Immature natural killer cell (primary cell): ENCODE results near the gene GRK2. TPM values are rescaled to one million over a fixed set of nuclear protein-coding genes. Genes with fewer than 3 reads are reported as not detected.
A peak's percentile ranks its signal among the peaks of the same experiment; 100 is the strongest.

Experiments
- DNase-seq, 3 donors: peaks; one replicate each; pipeline ENCODE4 v3.0.0; 2022; ENCODE audit warnings: mixed read lengths in 1 of 3
- H3K27ac Mint-ChIP-seq, 6 donors: one replicate each; pipeline ENCODE4 v1.8.0; 2020; ENCODE audit warnings: mixed read lengths in 6 of 6, mild to moderate bottlenecking in 5 of 6, inconsistent platforms in 4 of 6, moderate library complexity in 3 of 6
- H3K27me3 Mint-ChIP-seq, 3 donors: one replicate each; pipeline ENCODE4 v1.8.0; 2020 to 2021; ENCODE audit warnings: low read depth in 3 of 3, mild to moderate bottlenecking in 3 of 3, mixed read lengths in 3 of 3, moderate library complexity in 3 of 3, inconsistent platforms in 1 of 3
- H3K36me3 Mint-ChIP-seq, 3 donors: one replicate each; pipeline ENCODE4 v1.8.0; 2020; ENCODE audit warnings: mixed read lengths in 3 of 3, inconsistent platforms in 2 of 3, mild to moderate bottlenecking in 2 of 3
- H3K4me1 Mint-ChIP-seq, 2 donors: one replicate each; pipeline ENCODE4 v1.8.0; 2020; ENCODE audit warnings: inconsistent platforms in 2 of 2, mild to moderate bottlenecking in 2 of 2, mixed read lengths in 2 of 2, moderate library complexity in 1 of 2
- H3K4me3 Mint-ChIP-seq, 5 donors: one replicate each; pipeline ENCODE4 v1.8.0; 2020; ENCODE audit warnings: mild to moderate bottlenecking in 5 of 5, mixed read lengths in 5 of 5, inconsistent platforms in 3 of 5, moderate library complexity in 3 of 5
- H3K9me3 Mint-ChIP-seq, 6 donors: one replicate each; pipeline ENCODE4 v1.8.0; 2020; ENCODE audit warnings: mild to moderate bottlenecking in 6 of 6, mixed read lengths in 6 of 6, inconsistent platforms in 4 of 6, moderate library complexity in 3 of 6
- polyA plus RNA-seq, 3 donors: library from polyadenylated mRNA; unstranded; fragments of 300-500 nt; fragmentation: Illumina TruSeq; gene quantifications; one replicate each; pipeline ENCODE4 v1.2.3, GENCODE V29; 2021

GRK2 gene
- polyA plus RNA-seq, 3 donors from 2014 or later: 15.2 to 25.9 (median 22.9) TPM

- H3K4me1 Mint-ChIP-seq: peaks cover 41 to 50% of the 10 kb centered on the region in 2 donors
- no peak for DNase-seq
- H3K36me3 Mint-ChIP-seq: peaks cover 15 to 25% (median 24%) of the 10 kb centered on the region in 3 donors
- H3K9me3 Mint-ChIP-seq: peaks cover 0 to 12% (median 7%) of the 10 kb centered on the region in 6 donors
- H3K27ac Mint-ChIP-seq: peak overlapping the region; percentile 69 to 90 (median 88)
- H3K27me3 Mint-ChIP-seq: peaks cover 15 to 33% (median 15%) of the 10 kb centered on the region in 3 donors
- H3K4me3 Mint-ChIP-seq: peak overlapping the region; percentile 24 to 51 (median 35)
These were observed 26.4 kb downstream of the GRK2 start for GRCh38 chr11:67292671-67293070.

GRCh38 chr11:67293090-67293489 lies 26.8 kb downstream of the GRK2 start:
- Mint-ChIP-seq H3K27me3 (peaks cover 11 to 29% (median 11%) of the 10 kb centered on the region in 3 donors), H3K27ac (peak overlapping the region; percentile 69 to 90 (median 88)), H3K4me3 (peak overlapping the region in 4 of 5 donors; percentile 24 to 49 (median 32)), H3K36me3 (peaks cover 15 to 25% (median 24%) of the 10 kb centered on the region in 3 donors), H3K9me3 (peaks cover 0 to 12% (median 7%) of the 10 kb centered on the region in 6 donors), H3K4me1 (peaks cover 38 to 46% of the 10 kb centered on the region in 2 donors)
- peak; percentile 46 to 72 (median 49) for DNase-seq

- Mint-ChIP-seq H3K27ac (peak overlapping the region in 2 of 6 donors; percentile 16 to 37), H3K9me3 (peaks cover 0 to 12% (median 7%) of the 10 kb centered on the region in 6 donors), H3K27me3 (peaks cover 0 to 10% (median 0%) of the 10 kb centered on the region in 3 donors), H3K36me3 (peaks cover 20 to 31% (median 31%) of the 10 kb centered on the region in 3 donors), H3K4me3 (no peak overlapping the region), H3K4me1 (peaks cover 38 to 44% of the 10 kb centered on the region in 2 donors)
- DNase-seq: no peak
These were observed 29.6 kb downstream of the GRK2 start for GRCh38 chr11:67295846-67296245.

GRCh38 chr11:67298786-67299185 lies 32.5 kb downstream of the GRK2 start:
- Mint-ChIP-seq H3K36me3 (peaks cover 20 to 29% (median 22%) of the 10 kb centered on the region in 3 donors), H3K27me3 (peaks cover 0 to 3% (median 0%) of the 10 kb centered on the region in 3 donors), H3K4me3 (no peak overlapping the region), H3K27ac (peak overlapping the region in 5 of 6 donors; percentile 3 to 66 (median 40)), H3K4me1 (peaks cover 24 to 27% of the 10 kb centered on the region in 2 donors), H3K9me3 (peaks cover 0 to 12% (median 7%) of the 10 kb centered on the region in 6 donors)
- DNase-seq: no peak

- no peak overlapping the region for H3K4me3 Mint-ChIP-seq
- peaks cover 0 to 3% (median 3%) of the 10 kb centered on the region in 3 donors for H3K27me3 Mint-ChIP-seq
- H3K36me3 Mint-ChIP-seq: peaks cover 20 to 25% (median 22%) of the 10 kb centered on the region in 3 donors
- H3K4me1 Mint-ChIP-seq: peaks cover 23 to 25% of the 10 kb centered on the region in 2 donors
- DNase-seq: no peak
- H3K9me3 Mint-ChIP-seq: peaks cover 0 to 12% (median 7%) of the 10 kb centered on the region in 6 donors
- no peak overlapping the region for H3K27ac Mint-ChIP-seq
These were observed 33.4 kb downstream of the GRK2 start for GRCh38 chr11:67299471-67300191.

- Mint-ChIP-seq H3K27ac (peak overlapping the region in 1 of 6 donors; percentile 29), H3K4me3 (no peak overlapping the region), H3K9me3 (peaks cover 0 to 12% (median 7%) of the 10 kb centered on the region in 6 donors), H3K27me3 (peaks cover 0 to 4% (median 3%) of the 10 kb centered on the region in 3 donors), H3K4me1 (peaks cover 26 to 29% of the 10 kb centered on the region in 2 donors), H3K36me3 (peaks cover 20 to 22% (median 22%) of the 10 kb centered on the region in 3 donors)
- no peak for DNase-seq
These were observed 34.0 kb downstream of the GRK2 start for GRCh38 chr11:67300256-67300755.

- no peak overlapping the region for H3K4me3 Mint-ChIP-seq
- peaks cover 26 to 29% of the 10 kb centered on the region in 2 donors for H3K4me1 Mint-ChIP-seq
- H3K9me3 Mint-ChIP-seq: peaks cover 0 to 12% (median 6%) of the 10 kb centered on the region in 6 donors
- no peak for DNase-seq
- H3K36me3 Mint-ChIP-seq: peaks cover 18 to 20% (median 19%) of the 10 kb centered on the region in 3 donors
- peak overlapping the region in 1 of 6 donors; percentile 39 for H3K27ac Mint-ChIP-seq
- peaks cover 0 to 4% (median 3%) of the 10 kb centered on the region in 3 donors for H3K27me3 Mint-ChIP-seq
These were observed 34.6 kb downstream of the GRK2 start for GRCh38 chr11:67300756-67301312.

GRCh38 chr11:67301313-67301921 lies 35.1 kb downstream of the GRK2 start:
- Mint-ChIP-seq H3K27ac (no peak overlapping the region), H3K4me3 (no peak overlapping the region)
- no peak for DNase-seq

GRCh38 chr11:67301951-67302516 lies 35.8 kb downstream of the GRK2 start:
- Mint-ChIP-seq H3K27me3 (peaks cover 0 to 4% (median 3%) of the 10 kb centered on the region in 3 donors), H3K4me1 (peaks cover 18 to 19% of the 10 kb centered on the region in 2 donors), H3K36me3 (peaks cover 6 to 11% (median 8%) of the 10 kb centered on the region in 3 donors), H3K4me3 (peak overlapping the region; percentile 64 to 76 (median 71)), H3K9me3 (peaks cover 0 to 2% (median 0%) of the 10 kb centered on the region in 6 donors), H3K27ac (peak overlapping the region; percentile 7 to 86 (median 71))
- DNase-seq: no peak

More at GRCh38 chr11:67301313-67301921, 35.1 kb downstream of the GRK2 start:
- H3K4me1 Mint-ChIP-seq: peaks cover 21 to 23% of the 10 kb centered on the region in 2 donors
- H3K27me3 Mint-ChIP-seq: peaks cover 0 to 5% (median 4%) of the 10 kb centered on the region in 3 donors
- H3K9me3 Mint-ChIP-seq: peaks cover 0 to 6% (median 3%) of the 10 kb centered on the region in 6 donors
- peaks cover 12 to 16% (median 14%) of the 10 kb centered on the region in 3 donors for H3K36me3 Mint-ChIP-seq

GRCh38 chr11:67302571-67303131 lies 36.4 kb downstream of the GRK2 start:
- Mint-ChIP-seq H3K36me3 (peaks cover 5 to 10% (median 7%) of the 10 kb centered on the region in 3 donors), H3K27ac (peak overlapping the region; percentile 7 to 86 (median 71)), H3K27me3 (peaks cover 0 to 4% (median 3%) of the 10 kb centered on the region in 3 donors), H3K4me1 (peaks cover 16 to 19% of the 10 kb centered on the region in 2 donors), H3K9me3 (peaks cover 0 to 2% (median 0%) of the 10 kb centered on the region in 6 donors), H3K4me3 (peak overlapping the region; percentile 64 to 76 (median 71))
- DNase-seq: peak; percentile 50 to 53 (median 51)

GRCh38 chr11:67303132-67303834 lies 37.0 kb downstream of the GRK2 start, which contains the start of gene SSH3:
Gene SSH3, plus strand, starts transcription at chr11:67303530. Its CDS starts 96 bp downstream, at chr11:67303626.
- Mint-ChIP-seq H3K36me3 (peaks cover 4 to 8% (median 5%) of the 10 kb centered on the region in 3 donors), H3K27ac (peak within 1 kb of the TSS; percentile 7 to 86 (median 71)), H3K4me3 (peak within 1 kb of the TSS; percentile 64 to 76 (median 74)), H3K9me3 (peaks cover 0 to 1% (median 0%) of the 10 kb centered on the region in 6 donors), H3K4me1 (peaks cover 13 to 17% of the 10 kb centered on the region in 2 donors), H3K27me3 (peaks cover 0 to 4% (median 3%) of the 10 kb centered on the region in 3 donors)
- DNase-seq: peak; percentile 55 to 58 (median 55)
